Subcutaneous adipose tissue (tissue), 4 donors: ENCODE results near the gene DTX4. TPM values are rescaled to one million over a fixed set of nuclear protein-coding genes. Genes with fewer than 3 reads are reported as not detected.

ENCODE experiments used
- CTCF ChIP-seq: fragments of 450-650 bp; IDR thresholded peaks from one replicate; pipeline ENCODE4 v1.5.1; 2016; ENCODE audit warnings: low read depth, mild to moderate bottlenecking, control low read depth, antibody characterized with exemption, moderate library complexity
- small RNA-seq: library from RNA; depleted of rRNA; stranded (forward); fragments of <200 nt; gene quantifications from one replicate; pipeline ENCODE3, GENCODE V24; 2016
- total RNA-seq, 4 donors: library from RNA; depleted of rRNA; stranded (reverse); fragments of >200 nt; gene quantifications; one replicate each; pipeline ENCODE4 v1.1.0, GENCODE V29; 2016

DTX4 gene
- total RNA-seq, 4 donors from 2014 or later: 7.9 to 30.6 (median 21.1) TPM

GRCh38 chr11:59240322-59240721, 68.4 kb downstream of the DTX4 start:
- TF ChIP-seq CTCF: no peak

- no peak for TF ChIP-seq CTCF
Observed at GRCh38 chr11:59243633-59244032, 71.7 kb downstream of the DTX4 start.

GRCh38 chr11:59247531-59248227, 75.7 kb downstream of the DTX4 start:
- TF ChIP-seq CTCF: no peak

GRCh38 chr11:59249535-59249934, 77.6 kb downstream of the DTX4 start:
- no peak for TF ChIP-seq CTCF

GRCh38 chr11:59253001-59253400, 81.1 kb downstream of the DTX4 start:
- TF ChIP-seq CTCF: no peak

GRCh38 chr11:59254286-59254685, 82.4 kb downstream of the DTX4 start:
- no peak for TF ChIP-seq CTCF

- no peak for TF ChIP-seq CTCF
Observed at GRCh38 chr11:59255281-59255680, 83.3 kb downstream of the DTX4 start.

Small RNA genes within 50 kb of the gene (small RNA-seq; reads per million reads assigned to genes)
- not detected for gene RN7SL42P

Other genes with a start within 250 kb of the DTX4 start
- gene GLYATL1, start 232.6 kb upstream of the DTX4 start, total RNA-seq: not detected
- gene GLYATL1B, start 85.8 kb upstream of the DTX4 start, total RNA-seq: not detected
- gene FAM111B, start 64.9 kb upstream of the DTX4 start, total RNA-seq: 1 to 10 TPM in 2 of 4 donors, under 1 TPM in 1, not detected in 1; 0.38 to 1.4 (median 1.1) TPM
- 10 to 100 TPM; 36.8 to 94.2 (median 51.7) TPM for gene FAM111A, start 29.3 kb upstream of the DTX4 start, total RNA-seq
- gene MPEG1, start 40.8 kb downstream of the DTX4 start, total RNA-seq: 10 to 100 TPM; 28.3 to 80.5 (median 52.4) TPM
- under 1 TPM in 1 of 4 donors, not detected in 3; under 0.01 TPM for gene OR5AN1, start 186.8 kb downstream of the DTX4 start, total RNA-seq